Uterus (tissue), 4 donors: ENCODE measurements around the gene LDB3. TPM values are rescaled to one million over a fixed set of nuclear protein-coding genes. Genes with fewer than 3 reads are reported as not detected.

Experiments
- DNase-seq, 2 donors: peaks; one replicate each; pipeline ENCODE4 v3.0.0-alpha.2; 2019 to 2020
- H3K27ac ChIP-seq, 2 donors: fragments of 200-600 bp; sonication (generic); 1 replicate in 1 of 2; 2 replicates in 1 of 2; pipeline ENCODE4 v1.5.1; 2016 to 2018
- H3K27me3 ChIP-seq, 2 donors: fragments of 200-600 bp; sonication (generic); one replicate each; pipeline ENCODE4 v1.5.1; 2018 to 2019; ENCODE audit warnings: control low read depth in 1 of 2
- H3K36me3 ChIP-seq, 2 donors: fragments of 200-600 bp; sonication (generic); one replicate each; pipeline ENCODE4 v1.5.1; 2019; ENCODE audit warnings: control low read depth in 1 of 2
- H3K4me1 ChIP-seq, 2 donors: fragments of 200-600 bp; sonication (generic); one replicate each; pipeline ENCODE4 v1.5.1; 2018 to 2019; ENCODE audit warnings: control low read depth in 1 of 2
- H3K4me3 ChIP-seq, 2 donors: fragments of 200-600 bp; sonication (generic); 1 replicate in 1 of 2; 2 replicates in 1 of 2; pipeline ENCODE4 v1.5.1; 2018 to 2019; ENCODE audit warnings: mild to moderate bottlenecking in 1 of 2
- H3K9me3 ChIP-seq, 2 donors: fragments of 200-600 bp; sonication (generic); one replicate each; pipeline ENCODE4 v1.5.1; 2019; ENCODE audit warnings: control low read depth in 1 of 2
- CTCF ChIP-seq, 4 experiments: fragments of 200-600 bp in 2 of 4; fragments of 450-650 bp in 2 of 4; sonication (generic) in 2 of 4; IDR thresholded peaks; one replicate each; pipeline ENCODE4 v1.5.1; 2016 to 2019; ENCODE audit warnings: antibody characterized with exemption in 4 of 4, mild to moderate bottlenecking in 2 of 4, moderate library complexity in 1 of 4
- POLR2A ChIP-seq, 2 donors: fragments of 450-650 bp; IDR thresholded peaks; one replicate each; pipeline ENCODE4 v1.6.1; 2016; ENCODE audit warnings: antibody characterized with exemption in 2 of 2, mild to moderate bottlenecking in 1 of 2, moderate library complexity in 1 of 2
- intact Hi-C: fragments of 100-400 bp; cut with DNase I; formaldehyde crosslinking; loops from one replicate; pipeline ENCODE4 v1.15.1; 2023; ENCODE audit warnings: low total_unique reads
- total RNA-seq, 4 donors: library from RNA; depleted of rRNA in 3 of 4; stranded (reverse); fragments of >200 nt in 3 of 4; gene quantifications; one replicate each; pipeline versions ENCODE4 v1.1.0 to v1.2.4, GENCODE V29; 2014 to 2023
- donor health status: DM: yes; HTN: yes; CAD: no.

LDB3 gene
- total RNA-seq, 4 donors from 2014 or later = 0.97 to 33.4 (median 4.2) TPM

- H3K27ac ChIP-seq = no peak overlapping the region
- intact Hi-C loops = no loop called here
- no peaks in the 10 kb centered on the region for H3K9me3 ChIP-seq
- no peak for DNase-seq
- TF ChIP-seq CTCF (IDR thresholded peaks at IDR 0.05) = no peak
- TF ChIP-seq POLR2A (IDR thresholded peaks at IDR 0.05) = no peak
- H3K36me3 ChIP-seq = no peaks in the 10 kb centered on the region
- no peaks in the 10 kb centered on the region for H3K4me1 ChIP-seq
- H3K4me3 ChIP-seq = no peak overlapping the region
- H3K27me3 ChIP-seq = no peaks in the 10 kb centered on the region
Observed at GRCh38 chr10:86655173-86655540, 13.2 kb upstream of the LDB3 start.

- H3K36me3 ChIP-seq = no peaks in the 10 kb centered on the region
- H3K9me3 ChIP-seq = no peaks in the 10 kb centered on the region
- intact Hi-C loops = no loop called here
- no peak overlapping the region for H3K27ac ChIP-seq
- H3K4me3 ChIP-seq = no peak overlapping the region
- TF ChIP-seq POLR2A (IDR thresholded peaks at IDR 0.05) = no peak
- no peak for TF ChIP-seq CTCF (IDR thresholded peaks at IDR 0.05)
- no peaks in the 10 kb centered on the region for H3K4me1 ChIP-seq
- no peaks in the 10 kb centered on the region for H3K27me3 ChIP-seq
- DNase-seq = no peak
Observed at GRCh38 chr10:86655596-86655995, 12.7 kb upstream of the LDB3 start.

- intact Hi-C loops = no loop called here
- DNase-seq = no peak
- H3K27me3 ChIP-seq = no peaks in the 10 kb centered on the region
- H3K27ac ChIP-seq = no peak overlapping the region
- no peaks in the 10 kb centered on the region for H3K36me3 ChIP-seq
- TF ChIP-seq POLR2A (IDR thresholded peaks at IDR 0.05) = no peak
- TF ChIP-seq CTCF (IDR thresholded peaks at IDR 0.05) = no peak
- no peaks in the 10 kb centered on the region for H3K9me3 ChIP-seq
- H3K4me3 ChIP-seq = no peak overlapping the region
- H3K4me1 ChIP-seq = no peaks in the 10 kb centered on the region
Observed at GRCh38 chr10:86657011-86657395, 11.3 kb upstream of the LDB3 start.

- intact Hi-C loops = no loop called here
- no peaks in the 10 kb centered on the region for H3K4me1 ChIP-seq
- H3K27me3 ChIP-seq = no peaks in the 10 kb centered on the region
Observed at GRCh38 chr10:86657396-86658011, 10.8 kb upstream of the LDB3 start.

GRCh38 chr10:86658261-86658741, 10.0 kb upstream of the LDB3 start:
- DNase-seq = peak in 1 of 2 donors; percentile 13
- no peaks in the 10 kb centered on the region for H3K4me1 ChIP-seq
- H3K36me3 ChIP-seq = no peaks in the 10 kb centered on the region
- H3K9me3 ChIP-seq = no peaks in the 10 kb centered on the region
- H3K27me3 ChIP-seq = no peaks in the 10 kb centered on the region
- H3K27ac ChIP-seq = no peak overlapping the region
- TF ChIP-seq POLR2A (IDR thresholded peaks at IDR 0.05) (no peak), CTCF (IDR thresholded peaks at IDR 0.05) (no peak)
- intact Hi-C loops = no loop called here
- no peak overlapping the region for H3K4me3 ChIP-seq

More at GRCh38 chr10:86657396-86658011, 10.8 kb upstream of the LDB3 start:
- Histone ChIP-seq H3K27ac (no peak overlapping the region), H3K9me3 (no peaks in the 10 kb centered on the region), H3K4me3 (no peak overlapping the region), H3K36me3 (no peaks in the 10 kb centered on the region)
- DNase-seq = no peak
- TF ChIP-seq POLR2A (IDR thresholded peaks at IDR 0.05) = no peak
- no peak for TF ChIP-seq CTCF (IDR thresholded peaks at IDR 0.05)
